Prostate gland (tissue), 2 donors: ENCODE results near the gene RIMBP2.

ENCODE experiments used
- CTCF ChIP-seq, 4 experiments: fragments of 200-600 bp in 2 of 4; fragments of 450-650 bp in 2 of 4; sonication (generic) in 2 of 4; IDR thresholded peaks; 1 replicate in 3 of 4; 2 replicates in 1 of 4; pipeline ENCODE4 v1.5.1; 2016 to 2019; ENCODE audit warnings: antibody characterized with exemption in 4 of 4, mild to moderate bottlenecking in 2 of 4, moderate library complexity in 2 of 4
- POLR2A ChIP-seq: fragments of 450-650 bp; IDR thresholded peaks from one replicate; pipeline ENCODE4 v1.6.1; 2016; ENCODE audit warnings: antibody characterized with exemption, mild to moderate bottlenecking
- POLR2AphosphoS5 ChIP-seq: sonication (generic); formaldehyde crosslinking; IDR thresholded peaks from one replicate; pipeline ENCODE4 v1.6.1; 2017; ENCODE audit warnings: antibody characterized with exemption

GRCh38 chr12:130362060-130362459, 354.0 kb downstream of the RIMBP2 start:
- TF ChIP-seq CTCF (IDR thresholded peaks at IDR 0.05) (no peak), POLR2AphosphoS5 (no peak), POLR2A (no peak)
